Activated CD4-positive, CD25-positive, alpha-beta regulatory T cell treated with anti-CD3 and anti-CD28 coated beads, Interleukin-2, amount 50 U/mL, for 16 hours (primary cell): Measurements from ENCODE around the gene SPATA20.

Experiments used
- DNase-seq: peaks from one replicate; pipeline ENCODE4 v3.0.0-alpha.2; 2020; ENCODE audit warnings: low read depth, low spot score

The SPATA20 gene

DNA sequence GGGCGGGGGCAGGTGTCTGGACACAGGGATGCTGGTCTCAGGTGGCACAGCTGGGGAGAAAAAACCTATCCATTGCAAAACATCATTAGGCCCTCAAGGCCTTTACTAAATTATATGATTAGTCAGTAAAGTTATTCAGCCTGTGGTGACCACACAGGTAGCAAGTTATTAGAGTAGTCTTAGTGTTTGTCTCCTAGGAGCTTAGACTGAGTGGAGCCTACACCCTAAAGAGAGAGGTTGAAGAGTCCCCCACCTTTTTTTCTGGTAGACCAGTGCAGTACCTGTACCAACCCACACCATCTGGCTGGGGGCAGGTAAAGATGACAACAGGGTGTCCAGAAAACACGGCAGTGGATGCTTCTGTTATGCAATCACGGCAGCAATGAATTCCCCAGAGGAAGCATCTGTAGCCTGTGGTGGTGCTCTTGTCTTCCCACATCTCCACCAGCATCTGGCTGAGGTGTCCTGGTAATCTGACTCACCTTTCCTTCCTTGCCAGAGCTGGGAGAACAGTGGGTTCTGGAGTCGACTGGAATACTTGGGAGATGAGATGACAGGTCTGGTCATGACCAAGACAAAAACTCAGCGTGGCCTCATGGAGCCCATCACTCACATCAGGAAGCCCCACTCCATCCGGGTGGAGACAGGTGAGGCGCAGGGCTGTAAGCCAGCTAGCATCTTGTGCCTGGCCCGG is 27.7 kb upstream of the SPATA20 start:
- no peak for DNase-seq

DNA sequence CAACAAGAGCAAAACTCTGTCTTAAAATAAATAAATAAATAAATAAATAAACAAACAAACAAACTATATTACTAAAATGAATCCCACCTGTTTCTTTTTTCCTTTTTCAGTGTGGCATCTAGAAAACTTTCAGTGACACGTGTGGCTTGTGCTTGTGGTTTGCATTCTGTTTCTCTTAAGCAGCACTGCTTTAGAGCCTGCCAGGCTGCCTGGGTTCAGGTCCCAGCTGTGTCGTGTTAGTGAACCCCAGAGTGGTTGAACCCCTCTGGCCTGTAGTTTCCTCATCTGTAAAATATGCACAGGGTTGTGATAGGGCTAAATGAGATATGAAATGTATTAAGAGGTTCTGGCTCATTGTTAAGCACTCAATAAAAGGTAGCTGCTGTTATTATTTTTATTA is 26.5 kb upstream of the SPATA20 start:
- DNase-seq, result no peak

DNA sequence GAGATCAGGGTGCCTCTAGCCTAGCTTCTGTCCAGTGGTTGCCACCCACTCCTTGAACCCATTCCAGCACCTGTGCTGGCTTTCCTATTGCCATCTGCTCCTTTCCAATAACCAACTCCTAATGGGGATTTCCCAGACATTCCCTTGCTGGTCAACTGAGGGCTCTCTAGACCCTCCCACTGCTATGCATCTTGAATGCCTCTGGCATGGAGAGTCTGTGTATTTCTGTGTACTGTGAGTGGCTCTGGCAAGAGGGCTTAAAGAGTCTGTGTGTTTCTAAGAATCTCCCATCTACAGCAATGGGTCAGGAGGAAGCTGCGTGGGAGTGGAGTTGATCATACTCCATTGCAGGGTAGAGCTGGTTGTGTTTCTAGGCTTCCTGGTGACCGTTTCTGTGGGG is 25.5 kb upstream of the SPATA20 start:
- no peak for DNase-seq

DNA sequence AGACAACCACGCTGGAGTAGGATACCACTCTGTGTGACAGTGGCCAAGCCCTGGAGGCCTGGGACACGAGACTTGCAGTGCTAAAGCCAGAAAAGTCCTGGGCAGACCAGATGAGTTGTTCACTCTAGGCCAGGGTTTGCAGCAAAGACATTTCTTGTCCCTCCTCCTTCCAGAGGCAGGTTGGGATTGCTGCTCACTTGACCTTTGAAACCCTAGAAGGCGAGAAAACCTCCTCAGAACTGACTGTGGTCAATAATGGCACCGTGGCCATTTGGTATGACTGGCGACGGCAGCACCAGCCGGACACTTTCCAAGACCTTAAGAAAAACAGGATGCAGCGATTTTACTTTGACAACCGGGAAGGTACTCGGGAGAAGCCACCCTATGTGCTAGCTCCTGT is 24.2 kb upstream of the SPATA20 start:
- no peak for DNase-seq

DNA sequence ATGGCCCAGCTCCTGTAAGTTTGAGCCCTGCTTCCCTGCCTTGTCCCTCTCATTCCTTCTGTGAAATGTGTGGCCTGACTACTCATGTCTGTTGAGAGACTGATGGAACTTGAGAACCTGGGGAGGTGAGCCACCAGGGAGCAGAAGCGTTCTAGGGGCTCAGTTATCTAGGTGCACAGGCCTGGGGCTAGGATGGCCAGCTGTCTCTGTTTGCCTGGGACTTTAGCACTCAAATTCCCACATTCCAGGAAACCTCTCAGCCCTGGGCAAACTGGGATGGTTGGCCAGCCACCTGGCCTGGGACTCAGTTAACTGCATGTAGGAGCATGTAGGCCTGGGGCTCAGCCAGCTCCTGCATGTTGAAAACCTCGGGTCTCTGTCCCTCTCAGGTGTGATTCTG is 23.8 kb upstream of the SPATA20 start:
- DNase-seq, result no peak

DNA sequence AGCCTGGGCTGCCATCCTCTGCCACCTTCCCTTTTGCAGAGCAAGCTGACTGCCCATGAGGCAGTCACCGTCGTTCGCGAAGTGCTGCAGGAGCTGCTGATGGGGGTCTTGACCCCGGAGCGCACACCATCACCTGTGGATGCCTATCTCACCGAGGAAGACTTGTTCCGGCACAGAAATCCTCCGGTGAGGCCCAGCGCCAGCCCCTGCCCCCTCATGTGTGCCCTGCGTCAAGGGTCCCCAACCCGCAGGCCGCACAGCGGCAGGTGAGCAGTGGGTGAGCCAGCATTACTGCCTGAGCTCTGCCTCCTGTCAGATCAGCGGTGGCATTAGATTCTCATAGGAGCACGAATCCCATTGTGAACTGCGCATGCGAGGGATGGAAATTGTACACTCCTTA is 22.1 kb upstream of the SPATA20 start:
- DNase-seq, result no peak

DNA sequence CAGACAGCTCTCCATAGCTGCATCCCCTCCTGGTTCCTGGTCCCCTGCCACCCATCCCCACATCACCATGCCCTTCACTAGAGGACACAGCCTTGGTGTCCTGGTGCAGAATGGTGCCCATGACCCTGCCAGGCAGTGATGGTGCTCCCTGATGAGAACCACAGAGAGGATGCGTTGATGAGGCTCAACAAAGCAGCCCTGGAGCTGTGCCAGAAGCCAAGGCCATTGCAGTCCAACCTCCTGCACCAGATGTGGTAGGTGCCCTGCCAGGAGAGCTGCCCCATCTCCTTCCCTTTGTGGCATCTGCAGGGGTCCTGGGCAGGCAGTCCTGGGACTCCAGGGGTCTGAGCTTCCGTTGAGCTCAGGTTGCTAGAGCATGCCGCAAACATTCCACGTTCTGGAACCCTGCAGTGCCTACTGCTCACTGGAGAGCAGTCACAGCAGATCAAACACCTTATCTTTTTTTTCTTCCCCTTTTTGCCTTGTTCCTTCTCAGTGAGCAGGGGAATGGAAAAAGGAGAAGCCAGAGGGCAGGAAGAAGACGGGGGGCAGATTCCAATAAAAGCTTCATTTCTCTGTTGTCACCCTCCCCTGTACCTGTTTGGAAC is 19.7 kb upstream of the SPATA20 start:
- no peak for DNase-seq

DNA sequence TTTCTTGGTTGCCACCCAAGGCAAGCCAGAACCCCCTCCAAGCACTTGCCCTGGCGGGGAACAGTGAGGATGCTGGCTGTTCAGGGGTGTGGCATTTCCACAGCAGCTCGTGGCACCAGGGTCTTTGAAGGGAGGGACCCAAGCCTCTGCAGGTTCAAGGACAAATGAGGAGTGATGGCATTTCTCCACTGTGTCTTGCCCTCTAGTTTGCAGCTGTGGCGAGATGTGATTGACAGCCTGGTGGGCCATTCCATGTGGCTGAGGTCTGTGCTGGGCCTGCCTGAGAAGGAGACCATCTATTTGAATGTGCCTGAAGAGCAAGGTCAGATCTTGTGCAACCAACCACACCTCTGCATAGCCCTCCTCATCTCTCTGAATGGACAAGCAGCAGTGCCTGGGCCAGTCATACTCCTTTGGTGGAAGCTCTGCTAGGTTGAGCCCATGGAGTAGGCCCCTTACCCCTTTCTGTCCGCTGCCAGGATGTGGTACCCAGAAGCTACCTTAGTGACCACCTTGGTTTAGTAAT is 19.0 kb upstream of the SPATA20 start:
- no peak for DNase-seq

DNA sequence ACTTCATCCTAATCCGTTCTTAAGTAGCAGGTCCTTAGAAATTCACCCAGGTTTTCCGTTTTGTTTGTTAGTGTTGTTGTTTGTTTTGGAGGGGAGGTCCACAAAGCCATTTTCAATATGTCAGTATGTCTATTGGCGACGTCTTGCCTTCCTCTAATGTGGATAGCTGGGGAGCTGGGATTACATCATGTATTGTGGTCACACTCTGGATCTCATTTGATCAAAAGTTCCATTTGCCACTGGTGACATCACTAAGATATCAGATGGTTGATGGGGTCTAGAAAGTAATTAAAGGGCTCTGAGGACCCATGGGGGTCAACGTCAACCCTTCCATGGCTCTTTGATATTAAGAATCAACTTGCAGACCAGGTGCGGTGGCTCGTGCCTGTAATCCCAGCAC is 17.1 kb upstream of the SPATA20 start:
- no peak for DNase-seq

DNA sequence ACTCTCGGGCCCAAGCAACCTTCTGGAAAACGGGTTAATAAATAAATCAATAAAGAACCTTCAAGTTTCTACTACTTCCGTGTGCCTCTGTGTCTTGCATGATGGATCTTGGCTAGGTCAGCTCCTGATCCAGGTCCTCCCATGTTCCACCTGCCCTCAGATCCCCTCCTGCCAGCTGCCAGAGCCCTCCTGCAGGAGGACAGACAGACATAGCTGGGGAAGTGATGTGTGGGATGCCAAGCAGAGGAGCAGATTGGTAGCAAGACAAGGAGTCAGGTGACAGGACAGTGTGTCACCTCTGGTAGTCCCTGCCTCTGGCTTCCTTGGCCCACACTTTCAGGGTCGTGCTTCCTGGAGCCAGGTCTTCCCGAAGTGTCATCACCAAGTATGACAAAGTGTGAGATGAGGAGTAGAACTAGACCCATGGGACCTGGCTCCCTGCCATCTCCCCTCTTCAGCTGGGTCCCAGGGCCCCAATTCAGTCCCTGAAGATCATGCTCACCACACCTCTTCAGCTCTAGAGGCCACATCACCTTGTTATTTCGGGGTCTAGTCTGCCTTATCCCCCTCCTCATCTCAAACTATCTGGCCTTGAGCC is 15.4 kb upstream of the SPATA20 start:
- DNase-seq, result no peak

DNA sequence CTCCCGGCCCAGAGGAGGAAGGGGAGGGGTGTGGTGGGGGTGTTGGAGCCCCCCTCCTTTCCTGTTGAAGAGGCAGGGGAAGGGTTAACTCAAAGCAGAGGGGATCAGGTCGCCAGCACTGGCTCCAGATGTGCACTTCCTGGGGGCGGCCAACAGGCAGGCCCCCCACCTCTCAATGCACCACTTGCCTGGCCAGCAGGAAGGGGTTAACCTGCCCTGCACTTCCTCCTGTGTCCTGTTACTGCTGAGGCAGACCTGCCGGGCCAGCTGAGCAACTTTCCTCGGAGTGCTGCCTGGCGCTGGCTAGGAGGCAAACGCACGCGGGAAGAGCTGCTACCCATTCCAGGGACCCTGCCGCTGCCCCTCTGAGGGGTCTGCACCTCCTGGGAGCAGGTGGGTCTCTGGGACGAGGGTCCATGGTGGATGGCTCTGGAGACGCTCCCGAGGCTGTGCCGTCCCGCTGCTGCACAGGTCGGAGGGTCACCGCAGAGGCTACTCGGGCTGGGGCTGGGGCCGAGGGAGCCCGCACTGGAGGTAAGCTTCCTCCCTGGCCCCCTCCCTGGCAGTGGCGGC is 14.4 kb upstream of the SPATA20 start, which contains the start of gene EPN3:
TSS of gene EPN3 (plus strand) at position 284 of the 573 bp plus-strand sequence. CDS start 3,822 bp downstream, outside the sequence.
- no peak for DNase-seq

DNA sequence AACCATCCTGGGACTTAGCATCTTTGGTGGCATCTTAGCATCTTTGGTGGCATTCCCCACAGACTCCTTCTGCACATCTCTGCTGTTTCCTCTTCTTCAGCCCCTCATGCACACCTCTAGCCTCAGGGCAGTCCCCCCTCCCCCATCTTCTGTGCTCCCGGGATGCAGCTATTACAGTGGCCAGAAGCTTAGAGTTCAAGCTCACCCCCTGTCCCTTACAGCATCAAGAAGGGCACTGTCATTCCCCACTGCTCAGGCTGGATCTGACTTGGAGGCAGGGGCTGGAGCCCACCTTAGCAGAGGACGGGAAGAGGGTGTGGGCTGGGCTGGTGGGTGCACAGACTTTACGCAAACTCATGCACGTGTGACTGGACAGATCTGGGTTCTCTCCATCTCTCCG is 13.8 kb upstream of the SPATA20 start:
- DNase-seq, result no peak

DNA sequence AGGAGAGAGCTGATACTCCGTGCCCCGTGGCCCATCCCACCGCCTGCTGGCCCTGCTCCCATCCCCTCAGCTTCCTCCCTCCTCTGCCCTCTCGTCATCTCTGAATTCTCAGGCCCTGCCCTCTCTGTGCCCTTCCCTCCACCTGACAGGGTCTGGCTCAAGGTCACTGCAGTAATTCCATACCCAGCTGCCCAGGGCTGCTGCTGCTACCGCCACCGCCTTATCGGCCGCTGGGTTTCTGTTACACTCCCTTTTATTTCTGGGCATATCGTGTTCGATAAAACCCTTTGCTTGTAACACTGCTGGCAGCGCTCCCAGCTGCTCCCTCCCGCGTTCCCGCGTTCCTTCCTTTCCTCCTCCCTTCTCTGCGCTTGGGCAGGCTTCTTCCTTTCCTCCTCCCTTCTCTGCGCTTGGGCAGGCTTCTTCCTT is 13.2 kb upstream of the SPATA20 start:
- no peak for DNase-seq

DNA sequence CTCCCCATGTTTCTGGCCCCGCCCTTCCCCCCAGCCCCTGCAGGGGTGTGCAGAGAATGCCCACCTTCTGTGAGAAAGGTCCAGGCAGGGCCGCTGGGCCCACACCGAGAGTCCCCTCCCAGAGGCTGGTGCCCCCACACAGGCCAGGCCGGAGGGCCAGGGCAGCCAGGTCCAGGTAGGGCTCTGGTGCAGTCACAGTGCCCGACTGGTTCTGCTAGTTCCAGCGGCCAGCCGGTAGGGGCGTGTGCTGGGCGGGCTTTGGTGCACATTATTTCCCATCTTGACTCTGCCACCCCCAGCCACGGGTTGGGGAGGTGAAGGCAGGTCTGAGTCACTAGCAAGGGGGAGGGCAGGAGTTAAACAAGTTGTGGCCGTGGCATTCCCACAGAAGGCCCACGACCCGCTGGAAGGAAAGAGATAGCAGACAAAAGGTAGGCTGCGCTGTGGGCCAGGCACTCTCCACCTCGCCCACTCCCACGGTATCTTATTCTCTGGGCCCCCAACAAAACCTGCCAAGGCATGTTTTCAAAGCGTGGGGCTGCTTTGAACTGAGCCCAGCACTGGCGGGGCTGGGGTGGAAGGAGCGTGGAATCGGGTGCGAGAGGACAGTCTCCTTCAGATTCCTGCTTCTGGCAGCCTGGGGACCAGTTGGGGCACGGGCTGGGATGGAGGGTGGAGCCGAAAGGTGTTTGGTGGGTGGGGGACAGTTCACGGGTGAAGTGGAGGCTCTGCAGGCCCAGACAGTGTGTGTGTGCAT is 12.6 kb upstream of the SPATA20 start:
- DNase-seq, result no peak

DNA sequence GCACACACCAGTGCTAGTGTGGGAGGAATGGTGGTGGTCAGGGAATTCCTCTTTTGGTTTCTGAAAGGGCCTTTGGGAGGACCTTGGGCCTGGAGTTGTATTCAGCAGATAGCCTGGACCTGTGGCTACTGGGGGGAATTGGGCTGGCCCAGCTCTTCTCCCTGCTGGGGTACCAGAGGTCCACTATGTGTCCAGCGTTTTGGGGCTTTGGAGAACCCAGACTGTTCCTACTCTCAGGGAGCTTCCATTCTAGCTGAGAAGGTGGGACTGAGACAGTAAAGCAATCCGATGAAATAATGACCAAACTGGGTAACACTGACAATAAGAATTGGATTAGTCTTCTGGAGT is 12.0 kb upstream of the SPATA20 start:
- no peak for DNase-seq

DNA sequence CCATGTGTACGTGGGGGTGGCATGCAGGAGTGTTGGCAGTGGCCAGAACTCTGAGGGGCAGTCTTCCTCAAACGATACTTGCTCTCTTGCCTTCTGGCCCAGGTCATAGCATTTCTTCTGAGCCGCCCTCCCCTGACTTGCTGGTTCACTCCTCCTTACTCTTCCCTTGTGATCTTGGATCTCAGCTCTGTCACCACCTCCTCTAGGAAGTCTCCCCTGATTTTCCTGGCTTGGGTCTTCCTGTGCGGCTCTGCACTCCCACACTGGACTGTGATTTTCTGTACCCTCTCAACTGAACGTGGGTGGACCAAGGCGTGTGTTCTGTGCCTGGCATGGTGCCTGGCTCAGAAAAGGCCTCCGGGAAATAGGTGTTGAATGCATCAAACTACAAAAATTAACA is 11.6 kb upstream of the SPATA20 start:
- no peak for DNase-seq

DNA sequence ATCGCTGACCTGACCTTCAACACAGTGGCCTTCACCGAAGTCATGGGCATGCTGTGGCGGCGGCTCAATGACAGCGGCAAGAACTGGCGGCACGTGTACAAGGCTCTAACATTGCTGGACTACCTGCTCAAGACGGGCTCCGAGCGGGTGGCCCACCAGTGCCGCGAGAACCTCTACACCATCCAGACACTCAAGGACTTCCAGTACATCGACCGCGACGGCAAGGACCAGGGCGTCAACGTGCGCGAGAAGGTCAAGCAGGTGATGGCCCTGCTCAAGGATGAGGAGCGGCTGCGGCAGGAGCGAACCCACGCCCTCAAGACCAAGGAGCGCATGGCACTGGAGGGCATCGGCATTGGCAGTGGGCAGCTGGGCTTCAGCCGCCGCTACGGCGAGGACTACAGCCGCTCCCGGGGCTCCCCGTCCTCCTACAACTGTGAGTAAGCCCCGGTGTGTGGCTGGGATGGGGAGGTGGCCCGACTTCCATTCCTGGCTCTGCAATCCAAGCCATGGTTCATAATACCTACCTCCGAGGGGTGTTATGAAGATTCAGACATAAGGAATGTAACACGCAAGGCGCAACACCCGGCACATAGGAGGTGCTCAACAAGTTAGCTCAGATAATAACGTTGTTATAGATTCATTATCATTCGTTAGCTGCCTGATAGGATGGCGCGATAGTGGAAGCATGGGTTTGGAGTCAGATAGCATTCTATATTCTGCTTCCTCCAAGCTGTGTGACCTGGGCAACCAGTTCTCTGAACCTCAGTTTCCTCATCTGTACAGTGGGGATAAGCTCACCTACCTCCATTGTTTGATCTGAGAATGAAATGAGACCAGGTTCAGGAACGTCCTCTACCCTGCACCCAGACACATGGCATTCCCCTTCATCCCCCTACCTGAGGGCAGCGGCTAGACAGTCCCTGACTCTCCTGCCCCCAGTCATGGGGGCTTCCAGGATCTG is 10.0 kb upstream of the SPATA20 start:
- DNase-seq, result no peak

DNA sequence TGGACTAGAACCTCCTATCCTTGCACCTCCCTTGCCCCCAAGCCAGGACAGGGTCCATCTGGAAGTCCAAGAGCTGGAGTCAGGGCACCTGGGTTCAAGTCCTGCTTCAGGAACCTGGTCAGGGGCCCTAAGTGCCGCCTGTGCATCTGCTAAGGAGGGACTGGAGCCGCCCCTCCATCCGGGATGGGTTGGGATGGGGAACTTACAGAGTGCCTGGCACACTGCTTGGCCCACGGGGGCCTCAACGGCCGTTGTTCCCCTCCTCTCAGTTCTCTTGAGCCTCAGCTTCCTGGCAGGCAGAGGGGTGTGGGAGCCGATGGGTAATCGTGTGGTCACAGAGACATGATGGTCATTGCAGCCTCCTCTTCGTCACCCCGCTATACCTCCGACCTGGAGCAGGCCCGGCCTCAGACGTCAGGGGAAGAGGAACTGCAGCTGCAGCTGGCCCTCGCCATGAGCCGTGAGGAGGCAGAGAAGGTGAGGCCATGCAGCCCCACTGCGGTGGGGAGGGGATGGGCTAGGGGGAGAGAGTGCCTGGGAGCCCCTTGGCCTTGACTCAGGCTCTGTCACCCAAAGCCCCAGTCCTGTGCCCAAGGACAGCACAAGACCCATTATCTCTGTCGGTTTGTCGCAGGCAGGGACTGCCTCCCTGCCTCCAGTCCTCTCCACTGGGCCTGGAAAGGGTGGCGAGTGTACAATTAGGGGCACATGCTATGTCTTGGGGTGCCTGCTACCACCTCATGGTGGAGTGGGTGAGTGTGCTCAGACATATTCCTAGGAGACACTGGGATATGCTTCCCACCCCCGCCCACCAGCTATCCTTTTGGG is 9.0 kb upstream of the SPATA20 start:
- DNase-seq, result no peak

DNA sequence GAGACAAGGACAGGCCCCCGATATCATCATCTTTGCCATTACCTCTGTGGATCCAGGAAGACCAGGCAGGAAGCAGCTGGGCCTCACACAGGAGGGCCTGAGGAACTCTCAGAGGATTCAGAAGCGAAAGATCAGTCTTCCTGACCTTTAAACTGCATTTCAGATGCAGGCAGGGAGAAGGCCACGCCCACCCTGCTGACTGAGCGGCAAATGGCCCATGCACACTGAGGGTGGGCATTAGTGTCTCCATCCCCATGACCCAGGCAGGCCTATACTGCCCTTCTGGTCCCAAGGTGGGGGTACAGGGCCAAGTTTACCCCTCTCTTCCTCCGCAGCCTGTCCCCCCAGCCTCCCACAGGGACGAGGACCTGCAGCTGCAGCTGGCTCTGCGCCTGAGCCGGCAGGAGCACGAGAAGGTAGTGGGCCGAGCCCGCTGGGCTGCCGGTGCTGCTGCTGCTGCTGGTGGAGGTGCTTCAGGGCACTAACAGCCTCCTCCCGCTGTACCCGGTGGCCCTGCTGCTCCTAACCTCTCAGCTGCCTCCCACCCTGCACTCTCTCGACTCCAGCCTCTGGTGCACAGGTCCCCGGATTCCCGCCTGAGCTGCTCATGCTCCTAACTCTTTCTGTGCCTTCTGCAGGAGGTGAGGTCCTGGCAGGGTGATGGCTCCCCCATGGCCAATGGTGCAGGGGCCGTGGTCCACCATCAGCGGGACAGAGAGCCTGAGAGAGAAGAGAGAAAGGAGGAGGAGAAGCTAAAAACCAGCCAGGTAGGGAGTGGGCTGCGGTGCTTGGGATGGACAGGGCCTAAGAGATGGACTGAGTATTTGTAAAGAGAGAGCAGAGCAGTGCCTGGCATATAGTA is 8.2 kb upstream of the SPATA20 start:
- no peak for DNase-seq
